Measurements from ENCODE around the gene FOXJ3.

FOXJ3 gene

DNA sequence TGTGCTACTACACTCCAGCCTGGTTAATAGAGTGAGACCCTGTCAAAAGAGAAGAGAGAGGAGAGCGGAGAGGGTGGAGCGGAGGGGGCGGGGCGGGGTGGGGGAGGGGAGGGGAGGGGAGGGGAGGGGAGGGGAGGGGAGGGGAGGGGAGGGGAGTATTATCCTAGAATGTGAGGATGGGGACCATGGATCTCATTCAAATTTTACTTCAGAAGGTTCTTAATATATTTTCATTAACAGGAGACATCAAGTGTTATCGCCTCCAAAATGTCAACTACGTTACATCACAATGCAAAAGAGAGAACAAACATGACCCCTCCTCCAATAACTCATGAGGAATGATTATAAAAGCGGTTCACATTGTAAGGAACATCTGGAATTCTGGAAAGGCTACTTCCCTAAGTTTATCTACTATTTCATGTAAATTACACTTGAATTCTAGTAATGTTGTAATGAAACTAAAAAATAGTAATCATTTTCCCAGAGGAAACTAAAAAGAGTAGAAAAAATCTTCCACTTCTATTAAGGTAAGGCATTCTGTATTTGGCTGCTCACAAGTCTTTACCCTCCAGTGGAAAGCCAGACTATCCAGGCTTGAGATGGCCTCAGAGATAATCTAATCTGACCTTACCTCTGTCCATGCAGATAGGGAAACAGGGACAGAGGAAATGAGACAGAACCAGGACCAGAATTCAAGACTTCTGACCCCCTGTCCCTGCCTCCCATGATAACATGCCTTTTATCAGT is 151.7 kb downstream of the FOXJ3 start:
- DNase-seq, result no peak

GRCh38 chr1:42181687-42182086 is 153.3 kb downstream of the FOXJ3 start:
- DNase-seq, result no peak

DNA sequence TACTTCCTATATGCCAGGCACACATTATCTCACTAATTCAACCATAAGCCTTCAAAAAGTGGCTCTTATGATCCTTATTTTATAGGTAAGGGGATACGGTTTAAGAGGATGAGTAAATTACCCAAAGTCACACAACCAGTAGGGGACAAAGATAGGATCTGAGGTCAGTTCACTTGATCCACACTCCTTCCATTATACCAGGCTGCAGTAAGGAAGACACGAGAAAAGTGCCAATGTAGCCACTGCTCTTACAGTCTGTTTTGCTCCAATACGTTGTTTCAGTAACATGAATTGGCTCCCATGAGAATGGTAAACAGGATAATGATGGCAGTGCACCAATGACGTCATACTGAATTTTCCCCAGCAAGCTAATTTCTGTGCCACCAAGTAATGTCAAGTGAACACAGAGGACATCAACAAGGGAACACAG is 155.1 kb downstream of the FOXJ3 start:
- no peak for DNase-seq

DNA sequence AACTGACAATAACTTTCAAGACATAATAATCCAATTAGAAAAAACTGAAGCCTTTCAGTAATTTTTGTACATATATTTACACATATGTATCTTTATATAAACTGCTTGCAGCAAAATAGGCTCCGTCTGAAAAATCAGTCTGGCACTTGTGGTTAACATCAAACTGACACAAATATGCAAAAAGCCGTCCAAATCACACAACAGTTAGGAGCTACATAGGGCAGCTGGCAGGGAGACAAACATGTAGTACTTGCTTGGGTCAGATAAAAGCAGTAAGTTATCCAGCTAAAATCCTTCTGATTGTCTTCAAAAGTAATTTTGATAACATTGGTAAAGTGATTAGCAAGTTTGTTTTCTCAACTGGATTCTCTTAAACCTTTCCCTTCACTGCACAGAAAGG is 155.8 kb downstream of the FOXJ3 start:
- DNase-seq, result no peak

DNA sequence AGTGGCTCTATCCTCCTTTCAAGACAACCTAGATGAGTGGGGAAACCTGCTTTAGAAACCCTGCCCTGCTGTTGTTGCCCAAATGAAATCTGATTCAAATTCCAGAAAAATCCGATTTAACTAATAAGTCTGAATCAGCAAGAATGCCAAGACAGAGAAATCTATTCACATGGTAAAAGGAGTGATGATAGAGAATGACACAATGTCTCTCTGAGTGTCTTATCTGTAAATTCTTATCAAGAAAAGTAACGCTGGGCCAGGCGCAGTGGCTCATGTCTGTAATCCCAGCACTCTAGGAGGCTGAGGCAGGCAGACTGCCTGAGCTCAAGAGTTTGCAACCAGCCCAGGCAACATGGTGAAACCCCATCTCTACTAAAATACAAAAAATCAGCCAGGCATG is 156.8 kb downstream of the FOXJ3 start:
- DNase-seq, result no peak

- DNase-seq, result no peak
Observed at GRCh38 chr1:42177541-42177981, 157.5 kb downstream of the FOXJ3 start.

DNA sequence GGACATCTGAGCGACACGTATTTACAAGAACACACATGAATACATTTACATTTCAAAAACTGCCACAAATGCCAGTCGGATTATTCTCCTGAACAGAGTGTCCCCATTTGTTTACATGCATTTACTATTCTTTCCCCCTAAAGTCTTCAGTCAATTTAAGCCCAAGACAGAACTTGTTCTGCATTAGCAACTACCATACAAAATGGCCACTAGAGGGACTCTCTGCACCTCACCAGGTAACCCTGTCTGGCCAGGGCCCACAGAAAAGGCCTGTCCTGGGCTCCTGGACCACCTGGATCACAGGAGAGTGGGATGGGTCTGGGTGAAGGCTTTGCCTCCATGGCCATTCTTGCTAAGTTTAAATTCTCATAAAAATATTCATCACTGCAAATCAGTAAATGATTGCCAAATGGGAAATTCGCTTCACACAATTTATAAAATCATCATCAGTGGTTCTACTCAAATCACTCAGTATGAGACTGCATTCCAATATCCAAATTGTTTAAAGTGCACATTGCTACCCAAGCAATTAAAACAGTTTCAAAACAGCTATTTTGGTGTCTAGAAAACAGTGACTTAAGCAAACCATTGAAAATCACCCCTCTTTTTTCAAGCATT is 158.0 kb downstream of the FOXJ3 start:
- DNase-seq, result peak in 1 of 4 experiments; percentile 7

- no peak for DNase-seq
Observed at GRCh38 chr1:42175314-42176054, 159.6 kb downstream of the FOXJ3 start.

DNA sequence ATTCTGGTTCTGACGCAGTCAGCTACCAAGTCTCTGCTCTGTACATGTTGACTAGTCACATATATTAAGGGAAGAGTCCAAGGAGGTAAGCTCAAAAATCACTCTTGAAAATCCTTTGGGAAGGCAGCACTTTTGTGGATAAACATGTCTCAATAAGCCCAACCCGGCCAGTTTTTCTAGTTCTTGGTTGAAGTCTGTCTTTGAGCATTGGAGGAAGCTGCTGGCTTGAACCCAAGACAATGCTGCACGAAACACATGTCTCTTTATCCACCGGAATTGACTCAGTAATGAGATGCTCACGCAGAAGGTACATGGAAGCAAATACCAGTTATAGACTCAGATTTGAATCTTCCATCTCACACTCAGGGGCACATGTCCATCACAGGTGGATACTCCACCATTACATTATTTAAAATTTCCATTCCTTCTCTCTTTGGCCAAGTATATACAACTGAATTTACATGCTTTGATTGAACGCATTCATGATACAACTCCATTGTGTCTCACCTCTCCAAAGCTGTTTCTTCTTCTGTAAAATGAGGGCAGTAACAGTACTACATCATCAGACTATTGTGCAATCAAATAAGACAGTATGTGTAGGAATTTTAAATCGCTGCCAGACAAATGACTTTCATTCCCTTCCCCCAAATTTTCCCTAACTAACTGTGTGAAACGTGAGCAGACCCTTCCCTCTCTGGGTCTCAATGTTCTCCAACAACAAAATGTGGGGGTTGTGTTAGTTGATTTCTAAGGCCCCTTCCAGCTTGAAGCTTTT is 160.9 kb downstream of the FOXJ3 start:
- no peak for DNase-seq

GRCh38 chr1:42173155-42173933 is 161.7 kb downstream of the FOXJ3 start:
- peak; percentile 24 to 62 (median 58) for DNase-seq

DNA sequence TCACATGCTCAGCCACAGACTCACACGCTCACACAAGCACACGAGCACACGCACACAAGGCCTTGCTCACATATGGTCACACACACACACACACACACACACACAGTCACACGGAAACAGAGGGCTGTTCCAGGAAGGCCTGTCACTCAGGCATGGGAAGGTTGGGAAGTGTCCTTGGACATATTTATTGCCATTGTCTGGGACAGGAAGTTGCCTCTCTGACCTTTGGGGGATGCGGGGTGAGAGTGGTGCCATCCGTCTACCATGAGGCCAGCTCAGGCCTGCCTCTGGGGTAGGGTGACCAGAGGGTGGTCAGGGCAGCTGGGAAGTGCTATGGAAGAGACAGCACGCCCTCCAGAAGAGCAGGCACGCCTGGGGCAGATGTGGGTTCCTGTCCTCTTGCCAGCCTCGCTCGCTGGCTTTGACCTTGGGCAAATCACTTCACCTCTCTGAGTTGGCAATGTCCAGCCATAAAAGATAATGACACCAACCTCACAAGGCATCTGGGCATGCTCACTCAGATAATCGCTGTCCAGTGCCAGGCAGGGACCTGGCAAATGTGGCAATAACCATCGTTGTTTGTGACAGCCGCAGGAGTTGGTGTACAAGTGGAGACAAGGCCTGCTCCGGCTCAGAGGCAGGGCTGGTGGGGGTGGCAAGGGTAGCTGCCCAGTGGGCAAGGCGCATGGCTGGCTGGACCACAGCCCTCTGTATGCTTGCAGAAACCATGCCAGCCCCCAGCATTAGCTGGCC is 162.5 kb downstream of the FOXJ3 start:
- DNase-seq, result no peak

- DNase-seq, result no peak
Observed at GRCh38 chr1:42171679-42172266, 163.3 kb downstream of the FOXJ3 start.

DNA sequence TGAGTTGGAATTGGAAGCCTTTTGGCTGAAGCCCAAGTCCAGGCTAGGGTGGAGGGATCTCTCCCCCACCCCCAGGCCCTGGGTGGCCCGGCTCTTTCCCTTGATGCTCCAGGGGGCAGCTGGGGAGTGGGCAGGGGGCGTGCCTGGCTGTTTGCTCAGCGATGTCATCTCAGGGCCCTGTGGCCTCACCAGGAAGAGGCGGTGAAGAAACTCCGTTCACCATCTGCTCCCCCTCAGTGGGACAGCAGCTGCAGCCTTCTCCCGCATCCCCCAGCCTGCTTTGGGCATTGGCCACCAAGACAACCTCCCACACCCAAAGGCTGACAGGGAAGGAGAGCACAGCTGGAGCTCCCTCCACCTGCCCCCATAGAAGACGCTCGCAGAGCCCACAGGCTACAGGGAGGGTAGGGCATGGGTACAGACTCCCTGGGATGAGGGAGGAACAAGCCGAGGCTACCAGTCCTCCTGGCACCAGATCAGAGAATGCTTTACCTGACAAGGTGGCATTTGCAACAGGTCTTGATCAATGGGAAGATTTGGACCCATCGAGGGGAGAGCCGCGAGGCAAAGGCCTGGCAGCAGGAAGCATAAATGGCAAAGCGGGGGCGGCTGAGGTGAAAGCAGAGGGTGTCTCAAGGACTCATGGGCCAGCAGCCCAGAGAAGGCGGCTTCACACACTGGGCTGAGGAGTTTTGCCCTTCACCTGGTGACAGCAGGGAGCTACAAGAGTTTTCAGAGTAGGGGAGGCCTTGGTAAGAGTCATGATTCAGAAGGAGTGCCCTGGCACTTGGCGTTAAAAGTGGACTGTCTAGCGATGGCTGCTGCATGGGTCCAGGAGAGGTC is 164.0 kb downstream of the FOXJ3 start:
- DNase-seq, result no peak

GRCh38 chr1:42168763-42169162 is 166.3 kb downstream of the FOXJ3 start:
- no peak for DNase-seq

GRCh38 chr1:42168391-42168670 is 166.7 kb downstream of the FOXJ3 start:
- DNase-seq, result no peak

- no peak for DNase-seq
Observed at GRCh38 chr1:42167611-42168390, 167.2 kb downstream of the FOXJ3 start.

GRCh38 chr1:42165511-42166210 is 169.4 kb downstream of the FOXJ3 start:
- no peak for DNase-seq

DNA sequence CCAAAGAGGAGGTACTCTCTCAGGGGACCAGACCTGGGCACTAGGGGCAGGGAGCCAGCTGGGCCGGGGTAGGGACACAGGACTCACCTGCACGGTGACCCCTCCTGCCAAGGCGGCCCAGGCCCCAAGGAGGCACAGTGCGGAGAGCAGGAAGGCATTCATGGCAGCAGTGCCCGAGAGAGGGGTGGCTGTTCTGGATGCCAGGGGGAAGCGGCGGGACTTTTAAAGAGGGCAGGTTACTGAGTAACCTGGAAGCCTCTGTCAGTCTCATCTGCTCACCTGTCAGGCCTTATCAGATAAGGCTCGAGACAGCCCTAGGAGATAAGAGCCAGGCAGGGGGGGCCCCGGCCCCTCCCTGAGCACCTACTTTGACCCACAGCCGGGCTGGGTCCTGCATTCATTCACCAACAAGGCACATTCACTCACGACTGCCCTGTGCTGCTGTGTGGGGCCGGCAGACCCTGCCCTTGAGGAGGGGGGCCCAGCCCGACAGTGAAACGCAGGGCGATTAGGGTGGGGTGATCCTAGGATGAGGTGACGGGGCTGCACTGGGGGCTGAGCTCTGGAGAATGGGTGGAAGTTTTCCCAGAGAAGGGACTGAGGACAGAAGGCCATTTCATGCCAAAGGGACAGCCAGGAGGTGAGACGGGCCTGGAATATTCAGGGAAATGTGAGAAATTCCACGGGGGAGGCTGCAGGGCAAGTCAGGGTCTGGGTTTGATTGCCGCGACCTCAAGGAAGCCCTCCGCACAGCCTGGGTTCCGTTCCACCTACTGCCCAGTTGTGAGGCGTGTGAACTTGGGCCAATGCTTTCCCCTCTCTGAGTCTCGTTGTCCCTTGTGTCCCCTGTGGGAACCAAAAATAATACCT is 170.2 kb downstream of the FOXJ3 start, which contains the start of gene GUCA2A:
Gene GUCA2A, minus strand, starts transcription at position 195 of the 870 bp plus-strand sequence. Its CDS starts 33 bp downstream, at position 162.
- no peak for DNase-seq

Measured in activated naive CD4-positive, alpha-beta T cell (primary cell).